BE2C (cell line): ENCODE results near the gene MAB21L2.

Experiments
- DNase-seq: peaks from one replicate; pipeline ENCODE4 v3.0.0-alpha.2; 2020
- H3K27me3 ChIP-seq: fragments of 250-450 bp; sonication (Bioruptor Pico); 2 replicates; pipeline ENCODE4 v1.5.1; 2020; ENCODE audit warnings: mild to moderate bottlenecking
- H3K36me3 ChIP-seq: fragments of 250-450 bp; sonication (Bioruptor Pico); 2 replicates; pipeline ENCODE4 v1.5.1; 2020; ENCODE audit warnings: mild to moderate bottlenecking
- H3K4me1 ChIP-seq: fragments of 250-450 bp; sonication (Bioruptor Pico); 2 replicates; pipeline ENCODE4 v1.5.1; 2020
- H3K4me3 ChIP-seq: 2 replicates; pipeline ENCODE4 v1.5.1; 2011; ENCODE audit warnings: low read depth, low read length
- H3K9me3 ChIP-seq: fragments of 250-450 bp; sonication (Bioruptor Pico); 2 replicates; pipeline ENCODE4 v1.5.1; 2020
- TF ChIP-seq, protein P1 (sequence below): IDR thresholded peaks from 2 replicates; pipeline ENCODE4 v1.5.1; 2012; ENCODE audit warnings: mild to moderate bottlenecking, low read depth, low read length

Gene MAB21L2

DNA sequence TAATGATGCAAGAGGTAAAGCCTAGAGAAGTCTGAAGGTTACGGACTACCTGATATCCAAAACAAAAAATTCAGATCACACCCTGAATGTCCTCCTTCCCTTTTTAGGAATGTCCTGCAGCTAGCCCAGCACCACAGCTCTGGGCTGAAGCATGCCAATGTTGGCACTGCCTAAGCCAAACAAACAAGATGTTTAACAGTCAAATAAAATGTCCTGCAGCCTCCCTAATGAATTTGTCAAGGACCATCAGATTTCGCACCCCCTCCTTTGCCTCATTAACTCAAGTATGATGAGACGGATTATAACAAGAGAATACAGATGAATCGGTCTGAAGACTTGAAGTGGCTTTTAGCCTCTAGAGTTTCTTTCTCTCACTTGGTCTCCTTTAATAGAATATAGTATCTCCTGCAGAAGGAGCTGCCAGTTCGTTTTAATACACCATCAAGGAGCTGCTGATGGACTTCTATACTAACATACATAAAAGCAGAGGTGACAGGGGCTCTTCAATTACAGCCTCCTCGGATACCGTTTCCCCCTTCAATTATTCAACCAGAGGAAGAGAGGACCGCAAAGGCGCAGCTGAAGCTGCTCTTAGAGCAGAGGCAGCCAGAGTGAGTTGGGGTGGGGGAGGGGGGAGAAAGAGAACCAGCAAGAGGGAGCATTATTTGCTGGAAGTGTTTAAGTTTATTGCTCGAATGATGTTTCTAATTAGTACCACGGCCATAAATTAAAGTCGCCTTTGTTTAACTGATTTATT is 3.0 kb upstream of the MAB21L2 start:
- peak; percentile 80 for DNase-seq
- H3K36me3 ChIP-seq, result peaks cover 29% of the 10 kb centered on the region
- H3K4me3 ChIP-seq, result peak overlapping the region; percentile 91
- no peaks in the 10 kb centered on the region for H3K27me3 ChIP-seq
- TF ChIP-seq, protein P1, sequence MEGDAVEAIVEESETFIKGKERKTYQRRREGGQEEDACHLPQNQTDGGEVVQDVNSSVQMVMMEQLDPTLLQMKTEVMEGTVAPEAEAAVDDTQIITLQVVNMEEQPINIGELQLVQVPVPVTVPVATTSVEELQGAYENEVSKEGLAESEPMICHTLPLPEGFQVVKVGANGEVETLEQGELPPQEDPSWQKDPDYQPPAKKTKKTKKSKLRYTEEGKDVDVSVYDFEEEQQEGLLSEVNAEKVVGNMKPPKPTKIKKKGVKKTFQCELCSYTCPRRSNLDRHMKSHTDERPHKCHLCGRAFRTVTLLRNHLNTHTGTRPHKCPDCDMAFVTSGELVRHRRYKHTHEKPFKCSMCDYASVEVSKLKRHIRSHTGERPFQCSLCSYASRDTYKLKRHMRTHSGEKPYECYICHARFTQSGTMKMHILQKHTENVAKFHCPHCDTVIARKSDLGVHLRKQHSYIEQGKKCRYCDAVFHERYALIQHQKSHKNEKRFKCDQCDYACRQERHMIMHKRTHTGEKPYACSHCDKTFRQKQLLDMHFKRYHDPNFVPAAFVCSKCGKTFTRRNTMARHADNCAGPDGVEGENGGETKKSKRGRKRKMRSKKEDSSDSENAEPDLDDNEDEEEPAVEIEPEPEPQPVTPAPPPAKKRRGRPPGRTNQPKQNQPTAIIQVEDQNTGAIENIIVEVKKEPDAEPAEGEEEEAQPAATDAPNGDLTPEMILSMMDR, result no peak
- no peaks in the 10 kb centered on the region for H3K9me3 ChIP-seq
- H3K4me1 ChIP-seq, result peaks cover 16% of the 10 kb centered on the region

- peaks cover 35% of the 10 kb centered on the region for H3K36me3 ChIP-seq
- H3K27me3 ChIP-seq, result no peaks in the 10 kb centered on the region
- H3K9me3 ChIP-seq, result no peaks in the 10 kb centered on the region
- peaks cover 9% of the 10 kb centered on the region for H3K4me1 ChIP-seq
- peak overlapping the region; percentile 91 for H3K4me3 ChIP-seq
- TF ChIP-seq, protein P1, result no peak
- DNase-seq, result peak; percentile 80
These were observed 2.3 kb upstream of the MAB21L2 start for GRCh38 chr4:150579551-150580234.

- TF ChIP-seq, protein P1, result no peak
- no peak for DNase-seq
- no peaks in the 10 kb centered on the region for H3K9me3 ChIP-seq
- H3K36me3 ChIP-seq, result peaks cover 39% of the 10 kb centered on the region
- peaks cover 5% of the 10 kb centered on the region for H3K4me1 ChIP-seq
- H3K27me3 ChIP-seq, result no peaks in the 10 kb centered on the region
- peak overlapping the region; percentile 91 for H3K4me3 ChIP-seq
These were observed 1.6 kb upstream of the MAB21L2 start for GRCh38 chr4:150580306-150580705.

GRCh38 chr4:150581056-150581605 is 820 bp upstream of the MAB21L2 start:
- Histone ChIP-seq H3K4me1 (no peaks in the 10 kb centered on the region), H3K27me3 (no peaks in the 10 kb centered on the region), H3K4me3 (peak overlapping the region; percentile 91), H3K9me3 (no peaks in the 10 kb centered on the region), H3K36me3 (peaks cover 45% of the 10 kb centered on the region)
- DNase-seq, result no peak
- TF ChIP-seq, protein P1, result no peak

GRCh38 chr4:150581641-150582051 is 305 bp upstream of the MAB21L2 start:
- Histone ChIP-seq H3K27me3 (no peaks in the 10 kb centered on the region), H3K36me3 (peaks cover 50% of the 10 kb centered on the region), H3K9me3 (no peaks in the 10 kb centered on the region), H3K4me1 (no peaks in the 10 kb centered on the region), H3K4me3 (peak overlapping the region; percentile 91)
- TF ChIP-seq, protein P1, result no peak
- peak; percentile 90 for DNase-seq
